ENCODE data around the gene HSPB7.
"Not testable (repeated sequence)": the region's sequence is repeated elsewhere in the genome, so short reads cannot be mapped to it uniquely, and the experiment has no call there.

Gene HSPB7

GRCh38 chr1:16022393-16022792, 4.5 kb upstream of the HSPB7 start:
- DNase-seq (ENCODE audit: low read depth) = no peak

GRCh38 chr1:16021681-16022080, 3.8 kb upstream of the HSPB7 start, which contains the start of gene CLCNKA:
CLCNKA (plus strand) TSS chr1:16022036; CDS start chr1:16022620, 584 bp downstream.
- no peak for DNase-seq (ENCODE audit: low read depth)

GRCh38 chr1:16020878-16021277, 3.0 kb upstream of the HSPB7 start:
- not testable (repeated sequence) for DNase-seq (ENCODE audit: low read depth)

- DNase-seq (ENCODE audit: low read depth) = no peak
Observed at GRCh38 chr1:16020325-16020724, 2.5 kb upstream of the HSPB7 start.

- no peak for DNase-seq (ENCODE audit: low read depth)
Observed at GRCh38 chr1:16019644-16020277, 1.9 kb upstream of the HSPB7 start.

- DNase-seq (ENCODE audit: low read depth) = no peak
Observed at GRCh38 chr1:16018749-16019643, 1.2 kb upstream of the HSPB7 start.

GRCh38 chr1:16018308-16018707, 465 bp upstream of the HSPB7 start:
- DNase-seq (ENCODE audit: low read depth) = no peak

- no peak for DNase-seq (ENCODE audit: low read depth)
Observed at GRCh38 chr1:16017076-16017460, 775 bp downstream of the HSPB7 start.

- no peak for DNase-seq (ENCODE audit: low read depth)
Observed at GRCh38 chr1:16015960-16016901, 1.6 kb downstream of the HSPB7 start.

- no peak for DNase-seq (ENCODE audit: low read depth)
Observed at GRCh38 chr1:16015491-16015890, 2.4 kb downstream of the HSPB7 start.

GRCh38 chr1:16014509-16015482, 3.0 kb downstream of the HSPB7 start:
- DNase-seq (ENCODE audit: low read depth) = no peak

- no peak for DNase-seq (ENCODE audit: low read depth)
Observed at GRCh38 chr1:16013908-16014258, 4.0 kb downstream of the HSPB7 start.

GRCh38 chr1:16013220-16013907, 4.5 kb downstream of the HSPB7 start:
- no peak for DNase-seq (ENCODE audit: low read depth)

- no peak for DNase-seq (ENCODE audit: low read depth)
Observed at GRCh38 chr1:16012590-16013219, 5.1 kb downstream of the HSPB7 start.

GRCh38 chr1:16011936-16012589, 5.8 kb downstream of the HSPB7 start:
- DNase-seq (ENCODE audit: low read depth) = no peak

GRCh38 chr1:16010837-16011236, 7.0 kb downstream of the HSPB7 start:
- no peak for DNase-seq (ENCODE audit: low read depth)

GRCh38 chr1:16009678-16010077, 8.2 kb downstream of the HSPB7 start:
- no peak for DNase-seq (ENCODE audit: low read depth)

- no peak for DNase-seq (ENCODE audit: low read depth)
Observed at GRCh38 chr1:16009030-16009460, 8.8 kb downstream of the HSPB7 start.

- DNase-seq (ENCODE audit: low read depth) = no peak
Observed at GRCh38 chr1:16007671-16008341, 10.0 kb downstream of the HSPB7 start.
